Gastroesophageal sphincter (tissue), 4 donors: ENCODE results near the gene VPS13D. TPM values are rescaled to one million over a fixed set of nuclear protein-coding genes. Genes with fewer than 3 reads are reported as not detected.

Source experiments
- ATAC-seq: fragments of 150-250 bp; one replicate; pipeline ENCODE4 v1.9.1; 2016; ENCODE audit warnings: mild to moderate bottlenecking, moderate library complexity
- H3K27ac ChIP-seq, 4 donors: fragments of 200-600 bp; sonication (generic) in 3 of 4; 1 replicate in 3 of 4; 2 replicates in 1 of 4; pipeline ENCODE4 v1.5.1; 2016 to 2019
- H3K27me3 ChIP-seq: fragments of 200-600 bp; sonication (generic); one replicate; pipeline ENCODE4 v1.5.1; 2019
- H3K36me3 ChIP-seq, 2 donors: fragments of 200-600 bp; sonication (generic); one replicate each; pipeline ENCODE4 v1.5.1; 2019; ENCODE audit warnings: control low read depth in 1 of 2
- H3K4me1 ChIP-seq, 3 donors: fragments of 200-600 bp; sonication (generic); 1 replicate in 2 of 3; 2 replicates in 1 of 3; pipeline ENCODE4 v1.5.1; 2016 to 2019; ENCODE audit warnings: control low read depth in 2 of 3
- H3K4me3 ChIP-seq, 2 donors: fragments of 200-600 bp; sonication (generic); one replicate each; pipeline ENCODE4 v1.5.1; 2019; ENCODE audit warnings: mild to moderate bottlenecking in 1 of 2, moderate library complexity in 1 of 2
- H3K9me3 ChIP-seq, 3 donors: fragments of 200-600 bp; sonication (generic); one replicate each; pipeline ENCODE4 v1.5.1; 2017 to 2019; ENCODE audit warnings: control low read depth in 2 of 3
- CTCF ChIP-seq, 4 experiments: fragments of 200-600 bp in 2 of 4; fragments of 450-650 bp in 2 of 4; sonication (generic) in 1 of 4; IDR thresholded peaks; one replicate each; pipeline ENCODE4 v1.5.1; 2017 to 2019; ENCODE audit warnings: antibody characterized with exemption in 4 of 4, mild to moderate bottlenecking in 2 of 4, moderate library complexity in 2 of 4
- EP300 ChIP-seq: sonication (generic); formaldehyde crosslinking; IDR thresholded peaks from one replicate; pipeline ENCODE4 v1.6.1; 2017; ENCODE audit warnings: antibody characterized with exemption, mild to moderate bottlenecking
- POLR2A ChIP-seq, 2 donors: fragments of 450-650 bp; IDR thresholded peaks; one replicate each; pipeline ENCODE4 v1.6.1; 2017; ENCODE audit warnings: antibody characterized with exemption in 2 of 2, mild to moderate bottlenecking in 2 of 2, moderate library complexity in 1 of 2
- POLR2AphosphoS5 ChIP-seq: sonication (generic); formaldehyde crosslinking; IDR thresholded peaks from one replicate; pipeline ENCODE4 v1.6.1; 2017; ENCODE audit warnings: antibody characterized with exemption
- WGBS, 2 donors: methylation state at CpG; one replicate each; pipeline ENCODE4 v1.1.5; 2018; ENCODE audit warnings: low coverage in 1 of 2; 5-methylcytosine and 5-hydroxymethylcytosine counted together
- total RNA-seq, 4 donors: library from RNA; depleted of rRNA; stranded (reverse); fragments of >200 nt; gene quantifications; one replicate each; pipeline ENCODE4 v1.1.0, GENCODE V29; 2016

The VPS13D gene
- total RNA-seq, 4 donors from 2014 or later: 62.3 to 95.5 (median 81.5) TPM

- peak overlapping the region; percentile 89 to 99 (median 92) for H3K27ac ChIP-seq
- no peaks in the 10 kb centered on the region for H3K36me3 ChIP-seq
- no peaks in the 10 kb centered on the region for H3K27me3 ChIP-seq
- no peak for ATAC-seq
- 66% methylated on average over 2 to 5 of the region's 6 CpGs for WGBS, 2 donors
- no peak overlapping the region for H3K4me3 ChIP-seq
- peaks cover 64 to 99% (median 72%) of the 10 kb centered on the region in 3 donors for H3K4me1 ChIP-seq
- TF ChIP-seq CTCF (IDR thresholded peaks at IDR 0.05): no peak
- TF ChIP-seq POLR2AphosphoS5: no peak
- no peak for TF ChIP-seq POLR2A (IDR thresholded peaks at IDR 0.05)
- no peak for TF ChIP-seq EP300
- no peaks in the 10 kb centered on the region for H3K9me3 ChIP-seq
Measured at GRCh38 chr1:12460121-12460520, 230.3 kb downstream of the VPS13D start.

GRCh38 chr1:12460911-12461621 lies 231.2 kb downstream of the VPS13D start:
- H3K4me1 ChIP-seq: peaks cover 63 to 99% (median 68%) of the 10 kb centered on the region in 3 donors
- H3K9me3 ChIP-seq: no peaks in the 10 kb centered on the region
- ATAC-seq: peak; percentile 33
- peak overlapping the region; percentile 89 to 99 (median 92) for H3K27ac ChIP-seq
- H3K36me3 ChIP-seq: no peaks in the 10 kb centered on the region
- no peaks in the 10 kb centered on the region for H3K27me3 ChIP-seq
- TF ChIP-seq POLR2AphosphoS5 (peak; percentile 79), CTCF (IDR thresholded peaks at IDR 0.05) (no peak)
- 0 to 8% methylated on average over 2 to 3 of the region's 6 CpGs for WGBS, 2 donors
- no peak overlapping the region for H3K4me3 ChIP-seq

GRCh38 chr1:12461754-12462153 lies 231.9 kb downstream of the VPS13D start:
- Histone ChIP-seq H3K4me3 (no peak overlapping the region), H3K4me1 (peaks cover 62 to 98% (median 66%) of the 10 kb centered on the region in 3 donors), H3K9me3 (no peaks in the 10 kb centered on the region), H3K27me3 (no peaks in the 10 kb centered on the region), H3K36me3 (no peaks in the 10 kb centered on the region), H3K27ac (peak overlapping the region; percentile 89 to 99 (median 92))
- no peak for ATAC-seq
- 7 to 15% methylated on average over 2 of the region's 2 CpGs for WGBS, 2 donors
- no peak for TF ChIP-seq EP300

GRCh38 chr1:12462586-12462985 lies 232.8 kb downstream of the VPS13D start:
- TF ChIP-seq CTCF (IDR thresholded peaks at IDR 0.05) (no peak), POLR2AphosphoS5 (no peak), POLR2A (IDR thresholded peaks at IDR 0.05) (no peak), EP300 (no peak)
- ATAC-seq: no peak
- peak overlapping the region; percentile 89 to 99 (median 92) for H3K27ac ChIP-seq
- no peaks in the 10 kb centered on the region for H3K9me3 ChIP-seq
- 39 to 48% methylated on average over 3 to 4 of the region's 4 CpGs for WGBS, 2 donors
- H3K4me3 ChIP-seq: no peak overlapping the region
- H3K27me3 ChIP-seq: no peaks in the 10 kb centered on the region
- H3K36me3 ChIP-seq: no peaks in the 10 kb centered on the region
- H3K4me1 ChIP-seq: peaks cover 54 to 94% (median 58%) of the 10 kb centered on the region in 3 donors

- peak; percentile 75 for ATAC-seq
Measured at GRCh38 chr1:12464045-12464461, 234.2 kb downstream of the VPS13D start.

More at GRCh38 chr1:12464045-12464461, 234.2 kb downstream of the VPS13D start:
- no peaks in the 10 kb centered on the region for H3K9me3 ChIP-seq
- TF ChIP-seq POLR2AphosphoS5 (peak; percentile 91), CTCF (IDR thresholded peaks at IDR 0.05) (no peak)
- peak overlapping the region; percentile 89 to 99 (median 92) for H3K27ac ChIP-seq
- H3K4me1 ChIP-seq: peaks cover 43 to 80% (median 48%) of the 10 kb centered on the region in 3 donors
- no peaks in the 10 kb centered on the region for H3K27me3 ChIP-seq
- WGBS, 2 donors: 7 to 67% methylated on average over 2 to 3 of the region's 3 CpGs
- no peaks in the 10 kb centered on the region for H3K36me3 ChIP-seq
- H3K4me3 ChIP-seq: no peak overlapping the region
